T47D (cell line): ENCODE measurements around the gene SEL1L.

ENCODE experiments used
- DNase-seq, 2 experiments: peaks; one replicate each; pipeline versions ENCODE4 v3.0.0 to v3.0.0-alpha.2; 2011 to 2012; ENCODE audit warnings: low read depth in 1 of 2, low spot score in 1 of 2
- JUND ChIP-seq: IDR thresholded peaks from 2 replicates; pipeline ENCODE4 v1.6.1; 2012; ENCODE audit warnings: low read depth
- in situ Hi-C: cut with HindIII; loops from 2 replicates; pipeline ENCODE4 v1.10.0; 2016; ENCODE audit warnings: low sequenced_read_pairs, low pct_unique_long_range_greater_than_20kb

SEL1L gene

DNA sequence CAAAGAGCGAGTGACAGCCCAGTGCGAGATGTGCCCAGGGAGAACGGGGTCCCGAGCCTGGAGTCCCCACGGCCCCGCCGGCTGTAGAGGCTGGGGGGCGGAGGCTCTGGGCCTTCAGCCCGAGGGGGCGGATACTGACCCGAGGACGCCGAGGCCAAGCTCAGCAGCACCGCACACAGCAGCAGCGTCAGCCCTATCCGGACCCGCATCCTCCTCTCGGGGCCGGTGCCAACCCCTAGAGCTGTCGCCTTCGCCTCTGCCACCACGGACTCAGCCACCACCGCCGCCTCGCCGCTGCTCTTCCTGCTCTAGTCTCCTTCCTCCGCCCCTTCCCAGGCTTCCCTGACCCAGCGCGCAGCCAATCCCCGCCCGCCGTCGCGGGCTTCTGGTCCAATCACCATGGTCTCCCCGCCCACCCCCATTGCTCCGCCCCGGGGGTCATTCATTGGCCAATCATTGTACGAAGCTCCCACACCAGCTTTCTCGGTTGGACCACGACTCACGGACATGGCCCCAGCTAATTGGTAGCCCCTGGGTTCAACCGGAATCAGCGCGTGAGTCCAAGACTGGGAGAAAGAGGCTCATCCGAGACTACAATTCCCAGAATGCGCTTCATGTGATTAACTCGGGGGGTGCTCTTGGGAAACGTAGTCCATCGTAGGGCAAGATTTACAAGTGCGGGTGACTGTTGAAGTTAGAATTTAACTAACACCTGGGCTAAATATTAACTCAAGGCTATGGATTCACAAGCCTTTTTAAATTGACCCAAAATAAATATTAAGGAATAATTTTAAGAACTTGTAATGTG is at the start of gene SEL1L:
Gene SEL1L, minus strand, starts transcription at position 318 of the 808 bp plus-strand sequence. Its CDS starts 109 bp downstream, at position 209.
- no peak for TF ChIP-seq JUND
- in situ Hi-C loops, result no loop called here
- DNase-seq, result peak; percentile 84 to 100

DNA sequence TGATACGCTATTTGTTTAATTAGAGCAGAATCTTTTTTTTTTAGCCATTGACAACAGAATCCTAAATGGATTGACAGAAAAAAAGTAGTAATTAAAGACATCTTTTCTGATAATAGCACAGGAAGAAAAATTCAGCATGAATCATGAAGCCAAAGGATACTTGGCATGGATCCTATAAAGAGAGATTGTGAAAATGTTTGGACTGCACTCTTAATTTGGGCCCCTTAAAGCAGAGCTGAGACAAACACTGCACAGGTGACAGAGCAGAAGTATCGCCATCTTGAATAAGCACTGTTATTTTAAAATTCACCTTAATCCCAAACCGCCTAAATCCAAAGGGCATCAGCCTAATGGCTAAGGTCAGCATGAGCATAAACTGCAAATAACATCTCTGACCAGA is 48.8 kb upstream of the SEL1L start:
- no peak for TF ChIP-seq JUND
- DNase-seq, result no peak
- in situ Hi-C loops, result no loop called here

DNA sequence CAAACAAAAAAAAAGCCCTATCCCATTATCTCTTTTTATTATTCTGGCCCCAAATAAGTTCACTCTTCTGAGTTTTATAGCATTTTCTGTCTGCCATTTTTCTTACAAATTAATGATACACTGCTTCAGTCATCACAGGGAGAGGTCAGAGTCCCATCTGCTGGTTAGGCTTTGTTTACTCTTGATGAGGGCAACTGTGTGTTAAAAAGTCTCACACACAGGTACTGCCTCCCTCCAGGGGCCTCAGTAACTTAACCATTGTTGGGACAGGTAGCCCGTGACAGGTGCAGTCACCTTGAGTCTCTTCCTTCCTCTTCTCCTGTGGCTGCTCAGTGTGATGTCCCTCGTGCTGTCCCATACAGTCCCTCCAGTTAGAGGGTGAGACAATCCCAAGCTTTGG is 45.5 kb upstream of the SEL1L start:
- DNase-seq, result no peak
- TF ChIP-seq JUND, result no peak
- in situ Hi-C loops, result no loop called here

DNA sequence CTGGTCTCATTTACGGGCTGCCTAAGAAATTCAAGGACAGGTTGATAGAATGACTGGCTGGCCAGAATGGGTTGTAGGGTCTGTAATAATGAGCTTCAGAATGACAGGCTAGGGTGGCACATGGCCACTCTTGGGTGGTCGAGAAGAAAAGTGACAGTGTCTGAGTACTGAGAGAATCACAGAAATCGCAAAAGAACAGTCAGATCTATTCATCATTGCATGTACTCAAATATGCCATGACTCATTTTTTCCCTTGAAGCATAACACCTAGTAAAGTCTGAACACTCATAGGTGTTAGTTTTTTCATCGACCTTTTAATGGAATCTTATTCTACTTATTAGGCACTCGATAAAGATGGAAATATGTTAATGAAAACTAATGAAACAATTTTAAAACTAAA is 37.8 kb upstream of the SEL1L start:
- DNase-seq, result no peak
- in situ Hi-C loops, result no loop called here
- TF ChIP-seq JUND, result no peak

DNA sequence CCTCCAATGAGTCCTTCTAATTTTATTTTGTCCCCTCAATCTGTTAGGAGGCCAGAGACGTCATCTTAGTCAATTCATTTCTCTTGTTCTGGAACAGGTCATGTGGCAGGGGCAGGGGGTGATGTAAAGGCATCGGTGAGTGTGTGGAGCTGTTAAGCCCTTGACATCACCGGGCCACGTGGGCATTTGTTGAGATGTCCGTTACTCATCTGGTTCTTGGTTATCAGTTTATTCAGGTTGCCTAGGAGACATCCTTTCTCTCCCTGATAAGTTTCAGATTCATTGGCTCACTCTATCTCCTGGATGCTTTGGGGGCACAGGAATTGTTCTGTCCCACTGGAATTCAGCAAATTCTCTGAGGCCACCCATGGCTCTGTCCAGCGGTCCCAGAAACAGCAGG is 33.6 kb upstream of the SEL1L start:
- TF ChIP-seq JUND, result no peak
- in situ Hi-C loops, result no loop called here
- no peak for DNase-seq

DNA sequence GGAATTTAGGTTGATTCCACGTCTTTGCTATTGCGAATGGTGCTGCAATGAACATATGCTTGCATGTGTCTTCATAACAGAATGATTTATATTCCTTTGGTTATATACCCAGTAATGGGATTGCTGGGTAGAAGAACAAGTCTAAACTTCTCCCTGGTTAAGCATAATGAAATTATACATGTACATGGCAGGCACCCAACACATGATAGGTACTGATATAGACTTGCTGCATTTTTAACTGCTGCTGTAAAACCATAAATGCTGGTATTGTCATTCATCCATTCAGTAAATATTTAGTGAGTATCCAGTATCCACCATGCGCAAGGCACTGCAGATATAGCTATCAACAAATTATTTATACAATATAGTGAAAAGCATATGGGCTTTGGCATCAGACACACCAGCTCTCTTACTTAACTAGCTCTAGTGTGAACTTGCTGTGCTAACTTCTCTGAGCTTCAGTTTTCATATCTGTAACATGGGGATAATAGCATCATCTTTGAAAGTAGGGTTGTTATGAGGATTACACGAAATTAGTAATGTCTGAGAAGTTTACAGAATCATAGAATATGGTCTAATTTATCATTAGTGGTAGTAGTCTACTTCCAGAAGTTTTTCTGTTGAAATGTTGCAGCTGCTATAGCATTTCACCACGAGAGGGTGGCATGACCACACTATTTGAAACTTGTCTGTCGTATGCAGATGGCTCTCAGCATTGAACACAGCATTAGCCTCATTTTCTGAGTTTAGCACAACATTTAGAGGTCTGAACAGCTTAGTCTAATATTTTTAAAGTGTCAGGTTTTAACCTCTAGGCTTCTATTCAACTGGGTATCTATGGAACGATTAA is 32.0 kb upstream of the SEL1L start:
- no peak for TF ChIP-seq JUND
- DNase-seq, result peak; percentile 33 to 74
- in situ Hi-C loops, result no loop called here

DNA sequence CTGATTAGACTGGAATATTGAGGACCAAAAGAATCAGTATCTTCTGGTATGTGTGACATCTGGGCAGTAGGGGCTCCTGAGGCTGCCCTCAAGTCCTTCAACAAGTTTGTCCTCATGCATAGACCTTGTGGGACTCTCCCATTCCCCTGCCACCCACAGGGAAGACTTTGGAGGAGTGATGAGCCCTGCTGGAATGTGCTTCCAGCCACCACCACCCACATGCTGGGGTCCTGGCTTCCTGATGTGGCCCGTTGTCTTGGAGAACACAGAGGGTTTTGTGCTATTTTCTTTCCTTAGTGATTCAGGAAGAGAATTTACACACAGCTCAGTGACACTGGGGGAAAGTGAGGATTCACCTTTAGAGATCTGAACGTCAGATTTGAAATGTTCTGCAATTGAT is 29.2 kb upstream of the SEL1L start:
- DNase-seq, result no peak
- in situ Hi-C loops, result no loop called here
- TF ChIP-seq JUND, result no peak

DNA sequence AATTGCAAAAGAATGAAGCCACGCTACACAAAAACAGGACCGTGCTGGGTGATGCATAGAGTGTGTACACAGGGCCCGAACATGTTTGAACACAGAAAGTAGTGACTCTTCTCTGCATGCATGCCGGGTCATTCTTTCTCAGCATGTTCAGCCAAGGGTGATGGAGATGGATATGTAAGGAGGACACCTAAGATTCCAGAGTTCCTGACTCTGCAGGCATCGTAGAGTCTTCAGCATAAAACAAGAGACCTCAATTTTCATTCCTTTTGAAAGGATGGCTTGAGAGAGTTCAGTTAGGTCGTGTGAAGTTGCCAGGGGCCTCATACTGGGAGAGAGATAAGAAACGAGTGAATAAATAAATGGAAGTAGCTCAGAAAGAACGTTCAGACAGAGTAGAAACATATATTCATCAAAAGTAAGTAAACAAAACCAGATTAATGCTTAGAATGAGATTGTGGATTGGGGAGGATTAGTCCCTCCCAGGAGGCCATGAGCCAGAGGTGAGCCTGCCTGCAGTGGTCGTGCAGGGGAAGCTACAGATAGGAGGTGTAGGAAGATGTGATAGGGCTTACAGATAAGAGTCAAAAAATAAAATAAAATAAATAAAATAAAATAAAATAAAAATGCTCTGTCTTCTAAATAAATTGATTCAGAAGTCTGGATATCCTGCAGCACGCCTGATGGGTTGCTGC is 27.6 kb upstream of the SEL1L start:
- in situ Hi-C loops, result no loop called here
- DNase-seq, result no peak
- TF ChIP-seq JUND, result no peak

DNA sequence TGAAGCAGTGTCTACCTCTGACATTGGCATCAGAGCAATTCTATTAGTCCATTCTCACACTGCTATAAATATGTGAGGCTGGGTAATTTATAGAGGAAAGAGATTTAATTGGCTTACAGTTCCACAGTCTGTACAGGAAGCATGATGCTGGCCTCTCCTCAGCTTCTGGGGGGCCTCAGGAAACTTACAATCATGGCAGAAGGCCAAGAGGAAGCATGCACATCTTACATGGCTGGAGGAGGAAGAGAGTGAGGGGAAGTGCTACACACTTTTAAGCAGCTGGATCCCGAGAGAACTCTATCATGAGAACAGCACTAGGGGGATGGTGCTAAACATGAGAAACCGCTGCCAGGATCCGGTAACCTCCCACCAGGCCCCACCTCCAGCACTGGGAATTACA is 25.7 kb upstream of the SEL1L start:
- in situ Hi-C loops, result no loop called here

DNA sequence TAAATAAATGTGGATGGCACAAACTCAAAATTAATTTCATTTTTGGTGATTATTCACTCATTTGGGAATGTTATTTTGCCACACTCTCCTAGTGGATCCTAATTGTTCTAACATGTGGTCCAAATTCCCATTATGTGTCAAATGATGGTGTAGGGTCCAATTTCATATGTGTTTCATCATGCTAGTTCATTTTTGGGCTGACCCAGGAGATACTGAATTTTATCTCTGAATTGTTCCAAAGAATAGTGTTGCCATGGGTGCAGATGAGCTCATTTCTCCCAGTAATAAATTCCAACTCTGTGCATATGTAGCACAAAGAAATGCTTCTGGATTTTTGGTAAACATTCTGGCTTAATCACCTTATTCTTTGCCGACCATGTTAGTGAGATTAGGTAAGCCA is 23.5 kb upstream of the SEL1L start:
- no peak for DNase-seq

More for the DNA sequence above, 25.7 kb upstream of the SEL1L start:
- TF ChIP-seq JUND, result no peak
- no peak for DNase-seq

DNA sequence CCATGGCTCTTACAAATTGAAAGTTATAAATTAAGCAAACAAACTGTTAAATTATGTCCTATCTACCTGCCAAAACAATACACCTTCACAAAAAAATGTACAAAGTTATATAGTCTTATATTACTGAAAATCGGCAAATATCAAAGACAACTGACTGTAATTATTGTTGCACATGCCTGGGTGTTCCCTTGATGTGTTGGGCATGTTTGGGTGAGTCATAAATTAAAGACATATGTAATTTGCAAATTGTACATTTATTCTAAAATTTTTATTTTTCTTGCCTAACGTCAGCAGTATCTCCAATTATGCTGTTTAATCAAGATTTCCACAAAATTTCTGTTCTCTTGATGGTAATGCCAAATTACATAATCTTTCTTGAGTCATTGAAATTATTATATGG is 22.0 kb upstream of the SEL1L start:
- no peak for DNase-seq
- in situ Hi-C loops, result no loop called here
- TF ChIP-seq JUND, result no peak

More for the DNA sequence above, 23.5 kb upstream of the SEL1L start:
- in situ Hi-C loops, result no loop called here
- TF ChIP-seq JUND, result no peak

DNA sequence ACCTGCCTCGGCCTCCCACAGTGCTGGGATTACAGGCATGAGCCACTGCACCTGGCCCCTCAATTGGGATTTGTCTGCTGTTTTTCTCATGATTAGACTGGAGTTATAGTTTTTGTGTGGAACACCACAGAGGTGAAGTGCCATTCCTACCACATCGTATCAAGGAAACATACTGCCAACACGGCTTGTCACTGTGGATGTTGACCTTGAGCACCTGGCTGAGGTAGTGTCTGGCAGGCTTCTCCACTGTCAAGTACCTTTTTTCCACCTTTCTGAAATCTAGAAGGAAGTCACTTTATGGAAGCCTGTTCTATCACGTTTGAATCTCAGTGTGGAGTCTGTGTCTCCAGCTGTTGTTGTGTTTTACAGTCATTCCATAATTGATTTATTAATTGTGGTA is 21.4 kb upstream of the SEL1L start:
- no peak for DNase-seq
- in situ Hi-C loops, result no loop called here
- TF ChIP-seq JUND, result no peak

DNA sequence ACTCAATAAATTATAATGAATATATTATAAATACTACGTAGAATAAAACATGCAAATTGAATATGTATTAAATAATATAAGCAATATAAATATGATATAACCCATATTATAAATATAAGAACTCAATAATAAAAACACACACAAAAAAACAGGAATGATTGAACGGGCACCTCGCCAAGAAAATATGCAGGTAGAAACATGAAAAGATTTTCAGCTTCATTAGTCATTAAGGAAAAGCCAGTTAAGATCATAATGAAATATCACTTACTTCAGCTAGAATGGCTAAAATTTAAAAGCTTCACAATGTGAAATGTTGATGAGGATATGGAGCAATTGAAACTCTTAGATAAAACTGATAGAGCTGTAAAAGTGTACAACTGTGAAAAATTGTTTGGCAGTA is 17.8 kb upstream of the SEL1L start:
- DNase-seq, result no peak
- no peak for TF ChIP-seq JUND
- in situ Hi-C loops, result no loop called here
